ENCODE results near the gene NOP14.

The NOP14 gene

GRCh38 chr4:2963175-2963965, at the start of gene NOP14, which contains the start of gene GRK4:
NOP14 (minus strand) TSS chr4:2963406; CDS start chr4:2963319, 87 bp downstream.
GRK4 (plus strand) TSS chr4:2963571; CDS start chr4:2964071, 500 bp downstream.
- peak within 1 kb of the TSS; percentile 94 for H3K27ac ChIP-seq
- peaks cover 39% of the 10 kb centered on the region for H4K20me1 ChIP-seq
- H3K36me3 ChIP-seq = peaks cover 19% of the 10 kb centered on the region
- H3K27me3 ChIP-seq = no peaks in the 10 kb centered on the region
- no peaks in the 10 kb centered on the region for H3K9me3 ChIP-seq
- H3K4me2 ChIP-seq = peak within 1 kb of the TSS; percentile 94
- H3K4me1 ChIP-seq = peaks cover 27% of the 10 kb centered on the region
- TF ChIP-seq Cebpa-rat (IDR thresholded peaks at IDR 0.05) = no peak
- H3K4me3 ChIP-seq = peak within 1 kb of the TSS; percentile 82
- H3K9ac ChIP-seq = peak within 1 kb of the TSS; percentile 96

- TF ChIP-seq Cebpa-rat (IDR thresholded peaks at IDR 0.05) = no peak
- Histone ChIP-seq H3K27me3 (no peaks in the 10 kb centered on the region), H4K20me1 (no peaks in the 10 kb centered on the region), H3K36me3 (no peaks in the 10 kb centered on the region), H3K4me3 (no peak overlapping the region), H3K9ac (no peak overlapping the region), H3K9me3 (no peaks in the 10 kb centered on the region), H3K4me2 (no peak overlapping the region), H3K4me1 (no peaks in the 10 kb centered on the region), H3K27ac (no peak overlapping the region)
Measured at GRCh38 chr4:3011456-3012220, 48.4 kb upstream of the NOP14 start.

GRCh38 chr4:3010998-3011397, 47.8 kb upstream of the NOP14 start:
- Histone ChIP-seq H3K4me1 (no peaks in the 10 kb centered on the region), H3K4me3 (no peak overlapping the region), H3K27me3 (no peaks in the 10 kb centered on the region), H3K36me3 (no peaks in the 10 kb centered on the region), H3K27ac (no peak overlapping the region), H3K9ac (no peak overlapping the region), H4K20me1 (no peaks in the 10 kb centered on the region), H3K9me3 (no peaks in the 10 kb centered on the region), H3K4me2 (no peak overlapping the region)
- no peak for TF ChIP-seq Cebpa-rat (IDR thresholded peaks at IDR 0.05)

- no peak overlapping the region for H3K4me2 ChIP-seq
- H4K20me1 ChIP-seq = no peaks in the 10 kb centered on the region
- no peak for TF ChIP-seq Cebpa-rat (IDR thresholded peaks at IDR 0.05)
Measured at GRCh38 chr4:3010577-3010976, 47.4 kb upstream of the NOP14 start.

GRCh38 chr4:3009422-3009821, 46.2 kb upstream of the NOP14 start:
- no peak for TF ChIP-seq Cebpa-rat (IDR thresholded peaks at IDR 0.05)
- H4K20me1 ChIP-seq = no peaks in the 10 kb centered on the region
- H3K9me3 ChIP-seq = no peaks in the 10 kb centered on the region
- H3K36me3 ChIP-seq = no peaks in the 10 kb centered on the region
- H3K27ac ChIP-seq = no peak overlapping the region
- no peak overlapping the region for H3K4me2 ChIP-seq
- no peak overlapping the region for H3K9ac ChIP-seq
- no peaks in the 10 kb centered on the region for H3K27me3 ChIP-seq
- H3K4me3 ChIP-seq = no peak overlapping the region
- no peaks in the 10 kb centered on the region for H3K4me1 ChIP-seq

More at GRCh38 chr4:3010577-3010976, 47.4 kb upstream of the NOP14 start:
- no peaks in the 10 kb centered on the region for H3K4me1 ChIP-seq
- no peak overlapping the region for H3K9ac ChIP-seq
- no peaks in the 10 kb centered on the region for H3K36me3 ChIP-seq
- no peaks in the 10 kb centered on the region for H3K27me3 ChIP-seq
- no peak overlapping the region for H3K4me3 ChIP-seq
- H3K9me3 ChIP-seq = no peaks in the 10 kb centered on the region
- H3K27ac ChIP-seq = no peak overlapping the region

GRCh38 chr4:3007724-3008123, 44.5 kb upstream of the NOP14 start:
- Histone ChIP-seq H3K9me3 (no peaks in the 10 kb centered on the region), H3K9ac (no peak overlapping the region), H3K4me3 (no peak overlapping the region), H4K20me1 (no peaks in the 10 kb centered on the region), H3K36me3 (no peaks in the 10 kb centered on the region), H3K27me3 (no peaks in the 10 kb centered on the region), H3K27ac (no peak overlapping the region), H3K4me2 (no peak overlapping the region), H3K4me1 (no peaks in the 10 kb centered on the region)
- TF ChIP-seq Cebpa-rat (IDR thresholded peaks at IDR 0.05) = no peak

GRCh38 chr4:2996415-2996814, 33.2 kb upstream of the NOP14 start:
- H3K27me3 ChIP-seq = no peaks in the 10 kb centered on the region
- no peaks in the 10 kb centered on the region for H3K36me3 ChIP-seq
- no peaks in the 10 kb centered on the region for H4K20me1 ChIP-seq
- H3K9ac ChIP-seq = no peak overlapping the region
- no peak overlapping the region for H3K4me2 ChIP-seq
- H3K4me3 ChIP-seq = no peak overlapping the region
- no peak for TF ChIP-seq Cebpa-rat (IDR thresholded peaks at IDR 0.05)
- no peak overlapping the region for H3K27ac ChIP-seq
- H3K4me1 ChIP-seq = no peaks in the 10 kb centered on the region
- no peaks in the 10 kb centered on the region for H3K9me3 ChIP-seq

- Histone ChIP-seq H3K4me3 (no peak overlapping the region), H3K4me2 (no peak overlapping the region), H3K36me3 (no peaks in the 10 kb centered on the region), H3K9me3 (no peaks in the 10 kb centered on the region), H4K20me1 (no peaks in the 10 kb centered on the region), H3K9ac (no peak overlapping the region), H3K27ac (no peak overlapping the region), H3K27me3 (no peaks in the 10 kb centered on the region), H3K4me1 (no peaks in the 10 kb centered on the region)
- TF ChIP-seq Cebpa-rat (IDR thresholded peaks at IDR 0.05) = no peak
Measured at GRCh38 chr4:2995546-2996265, 32.5 kb upstream of the NOP14 start.

- Histone ChIP-seq H3K4me3 (no peak overlapping the region), H3K4me2 (no peak overlapping the region), H4K20me1 (no peaks in the 10 kb centered on the region), H3K4me1 (no peaks in the 10 kb centered on the region), H3K27me3 (no peaks in the 10 kb centered on the region), H3K9me3 (no peaks in the 10 kb centered on the region), H3K36me3 (no peaks in the 10 kb centered on the region), H3K9ac (no peak overlapping the region), H3K27ac (no peak overlapping the region)
- TF ChIP-seq Cebpa-rat (IDR thresholded peaks at IDR 0.05) = no peak
Measured at GRCh38 chr4:2994917-2995316, 31.7 kb upstream of the NOP14 start.
